Memory B cell (primary cell): ENCODE results near the gene DEFB113.
"Not testable (repeated sequence)": the region's sequence is repeated elsewhere in the genome, so short reads cannot be mapped to it uniquely, and the experiment has no call there.

Experiments used
- ATAC-seq: fragments of 150-1000 bp; cut with Tn5 transposase; 2 replicates; pipeline ENCODE4 v1.10.0; 2021; ENCODE audit warnings: low read depth, mild to moderate bottlenecking, moderate library complexity
- DNase-seq, 2 donors: peaks; one replicate each; pipeline ENCODE4 v3.0.0; 2022; ENCODE audit warnings: low spot score in 2 of 2
- H3K27ac Mint-ChIP-seq: one replicate; pipeline ENCODE4 v1.8.0; 2022; ENCODE audit warnings: mild to moderate bottlenecking, moderate library complexity, mixed read lengths
- H3K27me3 Mint-ChIP-seq: one replicate; pipeline ENCODE4 v1.8.0; 2022; ENCODE audit warnings: mixed read lengths
- H3K36me3 Mint-ChIP-seq: one replicate; pipeline ENCODE4 v1.8.0; 2022; ENCODE audit warnings: mild to moderate bottlenecking, mixed read lengths
- H3K4me1 Mint-ChIP-seq: one replicate; pipeline ENCODE4 v1.8.0; 2022; ENCODE audit warnings: mixed read lengths
- H3K4me3 Mint-ChIP-seq: one replicate; pipeline ENCODE4 v1.8.0; 2022; ENCODE audit warnings: mild to moderate bottlenecking, moderate library complexity, mixed read lengths
- H3K9me3 Mint-ChIP-seq: one replicate; pipeline ENCODE4 v1.8.0; 2022; ENCODE audit warnings: mixed read lengths

DEFB113 gene

DNA sequence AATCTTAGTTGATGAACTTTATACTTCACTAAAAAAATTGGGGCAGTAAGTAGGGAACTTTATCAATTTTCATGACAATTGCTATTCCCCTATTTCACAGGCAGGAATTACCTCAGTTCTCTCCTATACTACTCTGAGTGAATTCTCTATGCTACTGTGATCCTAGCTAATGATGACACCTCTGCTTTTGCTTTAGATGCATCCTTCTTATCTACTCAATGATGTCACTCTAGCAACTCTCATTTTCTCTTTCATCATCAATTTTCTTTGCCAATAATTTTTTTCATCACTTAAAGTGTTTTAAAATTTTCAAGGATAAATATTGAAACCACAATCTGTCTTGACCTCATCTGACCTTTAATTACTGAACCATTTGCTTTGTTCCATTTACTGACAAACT lies 13.6 kb downstream of the DEFB113 start:
- Mint-ChIP-seq H3K27ac (no peak overlapping the region), H3K9me3 (peaks cover 8% of the 10 kb centered on the region), H3K36me3 (no peaks in the 10 kb centered on the region), H3K4me1 (no peaks in the 10 kb centered on the region), H3K27me3 (no peaks in the 10 kb centered on the region), H3K4me3 (no peak overlapping the region)
- no peak for ATAC-seq
- DNase-seq: no peak

DNA sequence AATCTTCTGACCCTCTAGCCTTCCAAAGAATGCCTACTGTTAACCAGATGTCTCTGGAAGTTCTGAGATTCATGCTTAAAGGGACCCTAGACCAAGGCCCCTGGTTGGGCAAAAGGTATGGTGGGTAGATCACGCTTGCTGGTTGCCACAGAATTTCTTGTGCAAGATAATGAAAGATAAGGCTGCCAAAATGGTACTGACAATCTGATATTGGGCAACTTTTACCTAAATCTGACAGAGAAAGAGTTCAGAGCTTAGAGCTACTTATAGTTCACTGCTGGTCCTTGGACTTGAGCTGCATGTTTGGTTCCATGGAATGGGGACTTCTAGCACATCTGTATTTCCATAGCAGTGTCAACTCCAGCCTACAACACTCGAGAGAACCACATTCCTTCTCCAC lies 17.5 kb downstream of the DEFB113 start:
- Mint-ChIP-seq H3K9me3 (peaks cover 6% of the 10 kb centered on the region), H3K36me3 (no peaks in the 10 kb centered on the region), H3K27ac (no peak overlapping the region), H3K27me3 (no peaks in the 10 kb centered on the region), H3K4me1 (no peaks in the 10 kb centered on the region), H3K4me3 (no peak overlapping the region)
- no peak for ATAC-seq
- no peak for DNase-seq

DNA sequence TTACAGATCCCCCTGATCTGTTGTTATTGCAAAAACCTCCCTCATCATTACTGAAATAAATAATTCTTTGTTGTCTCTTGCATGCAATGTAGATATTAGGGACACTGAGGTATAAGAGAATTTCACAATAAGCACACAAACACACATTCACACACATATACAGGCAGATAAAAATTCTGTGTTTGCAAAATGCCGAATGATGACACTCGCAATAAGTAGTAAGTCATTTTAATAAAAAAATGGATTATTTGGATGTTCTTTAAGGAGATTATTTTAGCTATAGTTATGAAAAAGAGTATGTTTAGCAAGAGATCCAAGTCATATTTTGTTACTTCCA lies 19.0 kb downstream of the DEFB113 start:
- Mint-ChIP-seq H3K4me3 (no peak overlapping the region), H3K36me3 (no peaks in the 10 kb centered on the region)
- no peak for ATAC-seq

DNA sequence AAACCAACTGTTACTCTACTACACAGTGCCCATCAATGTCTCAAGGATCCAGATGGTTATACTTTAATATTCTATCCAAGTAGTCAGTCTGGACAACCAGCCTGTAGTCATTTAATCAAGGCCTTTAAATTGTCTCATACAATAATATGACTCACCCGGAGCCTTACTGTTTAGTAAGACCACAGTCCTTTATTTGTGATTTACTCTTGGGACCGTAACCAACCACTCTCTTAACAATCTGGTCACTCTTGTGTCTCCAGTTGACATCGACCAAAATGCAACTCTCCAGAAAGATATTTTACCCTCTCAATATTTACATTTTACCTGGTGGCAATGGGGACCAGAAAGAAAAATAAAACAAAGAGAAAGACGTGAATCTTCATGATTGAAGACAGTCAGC lies 20.4 kb downstream of the DEFB113 start:
- H3K27me3 Mint-ChIP-seq: no peaks in the 10 kb centered on the region
- H3K4me1 Mint-ChIP-seq: no peaks in the 10 kb centered on the region
- no peak overlapping the region for H3K4me3 Mint-ChIP-seq
- H3K36me3 Mint-ChIP-seq: no peaks in the 10 kb centered on the region
- peaks cover 6% of the 10 kb centered on the region for H3K9me3 Mint-ChIP-seq
- H3K27ac Mint-ChIP-seq: no peak overlapping the region
- ATAC-seq: no peak
- no peak for DNase-seq

More for the DNA sequence above, 19.0 kb downstream of the DEFB113 start:
- Mint-ChIP-seq H3K27ac (no peak overlapping the region), H3K27me3 (no peaks in the 10 kb centered on the region), H3K9me3 (peaks cover 5% of the 10 kb centered on the region), H3K4me1 (no peaks in the 10 kb centered on the region)
- no peak for DNase-seq

DNA sequence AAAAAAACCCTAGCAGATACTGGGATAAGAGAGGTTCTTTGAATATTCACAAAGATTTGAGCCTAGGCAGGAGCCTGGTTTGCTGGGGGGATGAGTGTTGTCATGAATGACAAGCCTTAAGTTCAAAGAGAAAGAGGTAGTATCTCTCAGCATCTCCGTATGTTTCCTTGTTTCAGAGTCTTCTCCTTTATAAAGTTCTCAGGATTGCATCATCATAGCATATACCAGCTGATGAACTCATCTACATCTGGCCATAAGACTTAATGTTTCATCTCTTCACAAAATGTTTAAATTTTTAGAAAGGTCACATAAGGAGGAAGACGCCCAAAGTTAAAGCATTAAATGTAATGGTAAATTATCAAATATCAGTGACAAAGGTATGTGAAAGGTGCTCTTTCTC lies 22.6 kb downstream of the DEFB113 start:
- no peaks in the 10 kb centered on the region for H3K4me1 Mint-ChIP-seq
- peaks cover 7% of the 10 kb centered on the region for H3K9me3 Mint-ChIP-seq
- ATAC-seq (no peak), DNase-seq (no peak)
- H3K27me3 Mint-ChIP-seq: no peaks in the 10 kb centered on the region
- H3K4me3 Mint-ChIP-seq: no peak overlapping the region
- no peak overlapping the region for H3K27ac Mint-ChIP-seq
- no peaks in the 10 kb centered on the region for H3K36me3 Mint-ChIP-seq

DNA sequence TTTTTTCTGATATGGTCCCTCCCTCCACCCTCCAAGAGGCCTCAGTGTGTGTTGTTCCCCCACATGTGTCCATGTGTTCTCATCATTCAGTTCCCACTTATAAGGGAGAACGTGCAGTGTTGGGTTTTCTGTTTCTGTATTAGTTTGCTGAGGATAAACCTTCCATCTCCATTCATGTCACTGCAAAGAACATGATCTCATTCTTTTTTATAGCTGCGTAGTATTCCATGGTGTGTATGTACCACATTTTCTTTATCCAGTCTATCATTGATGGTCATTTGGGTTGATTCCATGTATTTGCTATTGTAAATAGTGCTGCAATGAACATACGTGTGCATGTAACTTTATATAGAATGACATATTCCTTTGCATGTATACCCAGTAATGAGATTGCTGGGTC lies 25.4 kb downstream of the DEFB113 start:
- H3K4me3 Mint-ChIP-seq, H3K27me3 Mint-ChIP-seq, H3K4me1 Mint-ChIP-seq, ATAC-seq, H3K9me3 Mint-ChIP-seq, H3K27ac Mint-ChIP-seq, DNase-seq, H3K36me3 Mint-ChIP-seq: not testable (repeated sequence)

DNA sequence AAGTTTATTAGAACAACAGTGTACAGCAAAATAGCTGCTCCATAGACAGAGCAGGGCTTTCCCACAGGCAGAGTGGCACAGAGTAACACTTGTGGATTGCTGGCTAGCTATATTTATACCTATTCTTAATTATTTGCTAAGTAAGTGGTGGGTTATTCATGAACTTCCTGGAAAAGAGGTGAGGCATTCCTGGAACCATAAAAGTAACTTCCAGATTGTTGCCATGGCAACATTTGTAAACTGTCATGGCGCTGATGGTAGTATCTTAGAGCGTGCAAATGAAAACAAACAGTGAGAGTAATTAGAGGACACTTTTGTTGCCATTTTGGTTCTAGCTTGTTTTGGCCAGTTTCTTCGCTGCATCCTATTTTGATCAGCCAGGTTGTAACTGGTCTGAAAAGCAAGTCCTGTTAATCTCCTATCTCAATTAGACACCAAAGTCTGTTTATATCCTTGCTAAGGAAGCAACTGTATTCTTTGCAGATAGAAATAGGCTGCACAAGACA lies 29.4 kb downstream of the DEFB113 start:
- H3K4me3 Mint-ChIP-seq: no peak overlapping the region
- H3K27ac Mint-ChIP-seq: no peak overlapping the region
- no peak for ATAC-seq
- H3K36me3 Mint-ChIP-seq: no peaks in the 10 kb centered on the region
- H3K27me3 Mint-ChIP-seq: no peaks in the 10 kb centered on the region
- no peak for DNase-seq
- no peaks in the 10 kb centered on the region for H3K4me1 Mint-ChIP-seq
- peaks cover 7% of the 10 kb centered on the region for H3K9me3 Mint-ChIP-seq

DNA sequence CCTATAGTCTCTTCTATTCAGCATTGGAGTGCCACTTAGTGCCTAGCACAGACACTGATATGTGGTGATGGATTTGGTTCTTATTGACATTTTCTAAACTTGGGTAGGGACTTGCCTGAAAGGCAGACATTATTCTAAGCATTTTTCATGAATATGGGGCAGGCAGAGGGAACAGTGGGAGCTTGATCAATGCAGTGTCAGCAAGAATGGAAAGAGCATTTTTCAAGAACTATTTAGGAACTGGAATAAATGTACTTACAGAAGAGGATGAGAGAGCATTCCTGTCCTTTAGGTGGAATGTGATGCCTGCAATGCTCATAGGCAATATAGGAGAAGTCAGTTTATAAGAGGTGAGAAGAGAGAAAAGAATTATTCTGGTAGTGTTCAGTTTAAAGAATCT lies 31.6 kb downstream of the DEFB113 start:
- ATAC-seq: no peak
- Mint-ChIP-seq H3K27ac (no peak overlapping the region), H3K36me3 (no peaks in the 10 kb centered on the region), H3K9me3 (peaks cover 3% of the 10 kb centered on the region), H3K4me1 (no peaks in the 10 kb centered on the region), H3K27me3 (no peaks in the 10 kb centered on the region), H3K4me3 (no peak overlapping the region)
- DNase-seq: no peak

DNA sequence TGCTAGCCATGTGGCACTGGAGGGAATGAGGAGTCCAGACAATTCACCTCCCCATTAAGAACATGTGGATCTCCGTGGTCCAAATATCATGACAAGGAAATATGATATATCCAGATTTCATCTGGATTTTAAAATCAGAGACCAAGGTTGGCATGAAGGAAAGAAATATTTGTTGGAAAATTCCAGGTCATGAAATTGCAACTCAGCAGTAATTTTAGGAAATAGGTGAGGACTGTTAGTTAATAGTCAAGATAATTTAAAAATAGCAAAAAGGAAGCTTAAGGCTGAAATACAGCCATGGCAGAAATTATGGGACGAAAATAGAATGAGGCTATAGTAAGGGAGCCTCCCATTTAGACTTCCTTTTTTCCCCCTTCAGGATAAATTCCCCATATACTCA lies 32.4 kb downstream of the DEFB113 start:
- Mint-ChIP-seq H3K27ac (no peak overlapping the region), H3K9me3 (peaks cover 3% of the 10 kb centered on the region), H3K27me3 (no peaks in the 10 kb centered on the region), H3K4me1 (no peaks in the 10 kb centered on the region), H3K36me3 (no peaks in the 10 kb centered on the region), H3K4me3 (no peak overlapping the region)
- no peak for ATAC-seq
- DNase-seq: no peak

DNA sequence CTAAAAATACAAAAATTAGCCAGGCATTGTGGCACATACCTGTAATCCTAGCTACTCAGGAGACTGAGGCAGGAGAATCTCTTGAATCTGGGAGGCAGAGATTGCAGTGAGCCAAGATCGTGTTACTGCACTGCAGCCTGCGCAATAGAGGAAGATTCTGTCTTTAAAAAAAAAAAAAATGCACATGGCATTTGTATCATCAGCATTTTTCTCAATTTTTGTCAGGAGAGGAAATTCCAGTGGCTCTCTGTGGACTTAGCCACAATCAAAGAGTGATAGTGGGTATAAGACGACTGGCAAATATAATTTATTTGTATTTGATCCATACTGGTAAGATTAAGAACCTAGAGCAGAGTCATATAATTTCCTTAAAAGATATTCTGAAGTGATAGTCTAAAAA lies 34.0 kb downstream of the DEFB113 start:
- no peak overlapping the region for H3K27ac Mint-ChIP-seq
- no peaks in the 10 kb centered on the region for H3K27me3 Mint-ChIP-seq
- peaks cover 3% of the 10 kb centered on the region for H3K9me3 Mint-ChIP-seq
- no peak overlapping the region for H3K4me3 Mint-ChIP-seq
- ATAC-seq (no peak), DNase-seq (no peak)
- H3K36me3 Mint-ChIP-seq: no peaks in the 10 kb centered on the region
- no peaks in the 10 kb centered on the region for H3K4me1 Mint-ChIP-seq

DNA sequence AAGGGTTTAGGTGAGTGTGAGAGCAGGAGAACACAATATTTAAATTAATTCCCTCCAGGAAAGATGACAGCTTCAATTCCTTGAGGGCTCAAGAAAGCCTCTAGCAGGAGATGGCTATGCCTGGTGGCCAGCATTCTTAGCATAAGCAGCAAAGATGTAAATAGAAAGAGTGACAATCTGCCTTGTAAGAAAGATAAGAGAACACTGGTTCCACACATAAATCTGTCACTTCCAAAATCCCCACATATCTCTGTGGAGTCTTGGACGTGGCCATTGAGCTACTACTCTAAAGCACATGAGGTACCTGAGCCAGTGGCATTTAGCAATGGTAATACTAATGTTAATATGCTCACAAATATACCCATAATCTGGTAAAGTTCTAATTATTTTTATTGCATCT lies 34.7 kb downstream of the DEFB113 start:
- Mint-ChIP-seq H3K4me3 (no peak overlapping the region), H3K27ac (no peak overlapping the region), H3K27me3 (no peaks in the 10 kb centered on the region), H3K36me3 (no peaks in the 10 kb centered on the region), H3K9me3 (peaks cover 3% of the 10 kb centered on the region), H3K4me1 (no peaks in the 10 kb centered on the region)
- no peak for DNase-seq
- ATAC-seq: no peak

DNA sequence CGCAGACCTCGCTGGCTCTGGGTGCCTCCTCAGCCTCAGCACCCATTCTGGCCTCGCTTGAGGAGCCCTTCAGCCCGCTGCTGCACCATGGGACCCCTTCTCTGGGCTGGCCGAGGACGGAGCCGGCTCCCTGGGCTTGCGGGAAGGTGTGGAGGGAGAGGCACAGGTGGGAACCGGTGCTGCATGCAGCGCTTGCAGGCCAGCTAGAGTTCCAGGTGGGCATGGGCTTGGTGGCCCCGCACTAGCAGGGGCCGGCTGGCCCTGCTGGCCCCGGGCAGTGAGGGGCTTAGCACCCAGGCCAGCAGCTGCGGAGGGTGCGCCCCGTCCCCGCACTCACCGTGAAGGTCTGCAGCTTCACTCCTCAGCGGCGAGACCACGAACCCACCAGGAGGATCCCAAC lies 35.9 kb downstream of the DEFB113 start:
- no peak for ATAC-seq
- no peak overlapping the region for H3K27ac Mint-ChIP-seq

DNA sequence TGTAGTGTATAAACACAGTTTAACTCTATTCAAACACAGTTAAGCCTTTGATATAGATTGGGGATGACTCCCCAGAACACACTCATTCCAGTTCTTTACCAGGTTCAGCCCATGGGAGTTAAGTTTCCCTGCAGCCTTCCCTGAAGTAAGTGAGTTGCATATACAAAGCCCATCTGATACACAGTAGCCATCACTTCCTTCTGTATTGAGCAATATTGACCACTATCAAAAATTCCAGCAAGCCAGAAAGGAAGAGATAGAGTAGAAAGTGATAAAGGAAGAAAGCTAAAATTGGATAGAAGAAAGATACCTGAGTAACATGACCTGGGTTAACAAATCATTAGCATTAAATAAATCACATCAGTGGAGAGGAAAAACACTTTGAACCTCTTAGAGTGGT lies 40.1 kb downstream of the DEFB113 start:
- Mint-ChIP-seq H3K36me3 (no peaks in the 10 kb centered on the region), H3K4me3 (no peak overlapping the region), H3K4me1 (no peaks in the 10 kb centered on the region), H3K9me3 (peaks cover 2% of the 10 kb centered on the region), H3K27me3 (no peaks in the 10 kb centered on the region), H3K27ac (no peak overlapping the region)
- DNase-seq: no peak
- ATAC-seq: no peak

More for the DNA sequence above, 35.9 kb downstream of the DEFB113 start:
- Mint-ChIP-seq H3K4me3 (no peak overlapping the region), H3K9me3 (peaks cover 3% of the 10 kb centered on the region), H3K4me1 (no peaks in the 10 kb centered on the region), H3K27me3 (no peaks in the 10 kb centered on the region), H3K36me3 (no peaks in the 10 kb centered on the region)
- no peak for DNase-seq

DNA sequence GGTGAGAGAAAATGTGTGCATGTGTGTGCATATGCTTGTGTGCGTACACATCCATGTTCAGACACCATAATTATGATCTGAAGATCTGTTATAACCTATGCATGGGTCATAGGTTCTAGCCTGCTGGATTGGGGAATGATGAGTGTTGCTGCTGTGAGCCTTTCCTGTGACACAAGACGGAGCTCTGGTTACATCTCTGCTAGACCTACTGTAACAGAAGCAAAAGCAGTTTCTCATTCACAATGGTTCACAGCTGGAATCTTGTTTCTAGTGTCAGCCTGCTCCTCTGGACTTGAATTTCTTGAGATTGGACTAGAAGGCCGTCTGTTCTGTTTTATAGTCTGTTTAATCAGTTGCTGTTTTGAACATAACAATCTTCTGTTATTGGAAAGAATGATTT lies 45.6 kb downstream of the DEFB113 start:
- Mint-ChIP-seq H3K27me3 (no peaks in the 10 kb centered on the region), H3K4me3 (no peak overlapping the region), H3K27ac (no peak overlapping the region), H3K4me1 (no peaks in the 10 kb centered on the region), H3K9me3 (peaks cover 8% of the 10 kb centered on the region), H3K36me3 (no peaks in the 10 kb centered on the region)
- ATAC-seq (no peak), DNase-seq (no peak)

DNA sequence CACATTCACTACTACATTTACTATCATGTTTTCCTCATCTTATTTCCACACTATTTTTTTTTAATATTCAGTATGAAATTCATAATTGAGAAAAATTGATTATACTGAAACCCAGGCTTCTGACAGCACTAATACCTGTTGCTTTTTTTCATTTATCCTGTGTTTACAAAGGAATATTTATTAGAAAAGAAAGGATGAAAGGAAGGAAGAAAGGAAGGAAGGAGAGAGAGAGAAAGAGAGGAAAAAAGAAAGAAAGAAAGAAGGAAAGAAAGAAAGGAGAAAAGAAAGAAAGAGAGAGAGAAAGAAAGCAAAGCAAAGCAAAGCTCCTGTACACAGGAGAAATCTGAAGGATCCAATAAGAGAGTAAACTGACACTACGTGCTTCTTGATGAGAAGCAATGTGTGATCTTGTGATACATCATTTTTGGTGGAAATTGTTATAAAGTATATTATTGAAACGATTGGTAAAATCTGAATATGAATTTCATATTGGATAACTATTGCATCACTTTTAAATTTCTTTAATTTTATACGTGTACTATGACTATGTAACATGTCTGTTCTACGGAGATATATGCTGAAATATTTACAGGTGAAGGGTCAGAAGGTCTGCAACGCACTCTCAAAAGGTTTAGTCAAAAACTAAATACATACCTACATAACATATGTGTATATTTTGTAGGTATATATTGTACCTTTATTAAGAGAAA lies 49.3 kb downstream of the DEFB113 start:
- ATAC-seq (no peak), DNase-seq (no peak)
- no peak overlapping the region for H3K27ac Mint-ChIP-seq
- no peaks in the 10 kb centered on the region for H3K4me1 Mint-ChIP-seq
- peaks cover 6% of the 10 kb centered on the region for H3K9me3 Mint-ChIP-seq
- H3K36me3 Mint-ChIP-seq: no peaks in the 10 kb centered on the region
- no peak overlapping the region for H3K4me3 Mint-ChIP-seq
- H3K27me3 Mint-ChIP-seq: no peaks in the 10 kb centered on the region
